Sigmoid colon (tissue), 7 donors: ENCODE results near the gene PDCL2. TPM values are rescaled to one million over a fixed set of nuclear protein-coding genes. Genes with fewer than 3 reads are reported as not detected.

ENCODE experiments used
- DNase-seq: peaks from one replicate; pipeline ENCODE4 v3.0.0-alpha.2; 2019
- H3K27ac ChIP-seq, 4 donors: fragments of 200-600 bp; sonication (generic); one replicate each; pipeline ENCODE4 v1.5.1; 2016 to 2019; ENCODE audit warnings: mild to moderate bottlenecking in 1 of 4
- H3K27me3 ChIP-seq, 3 donors: fragments of 200-600 bp; sonication (generic); one replicate each; pipeline ENCODE4 v1.5.1; 2019; ENCODE audit warnings: mild to moderate bottlenecking in 1 of 3
- H3K36me3 ChIP-seq, 4 donors: fragments of 200-600 bp; sonication (generic); one replicate each; pipeline ENCODE4 v1.5.1; 2016 to 2019
- H3K4me1 ChIP-seq, 4 donors: fragments of 200-600 bp; sonication (generic); one replicate each; pipeline ENCODE4 v1.5.1; 2017 to 2019
- H3K4me3 ChIP-seq, 4 donors: fragments of 200-600 bp; sonication (generic); one replicate each; pipeline ENCODE4 v1.5.1; 2017 to 2019; ENCODE audit warnings: mild to moderate bottlenecking in 2 of 4, moderate library complexity in 1 of 4
- H3K9me3 ChIP-seq, 4 donors: fragments of 200-600 bp in 3 of 4; sonication (generic) in 3 of 4; one replicate each; pipeline versions ENCODE4 v1.5.1 to v1.6.1; 2013 to 2019
- EP300 ChIP-seq, 4 donors: sonication (generic); formaldehyde crosslinking; IDR thresholded peaks; one replicate each; pipeline ENCODE4 v1.6.1; 2017; ENCODE audit warnings: antibody characterized with exemption in 4 of 4
- POLR2A ChIP-seq, 2 donors: fragments of 450-650 bp; IDR thresholded peaks; one replicate each; pipeline ENCODE4 v1.6.1; 2016; ENCODE audit warnings: antibody characterized with exemption in 2 of 2, mild to moderate bottlenecking in 2 of 2, moderate library complexity in 2 of 2
- POLR2AphosphoS5 ChIP-seq, 4 donors: sonication (generic); formaldehyde crosslinking; IDR thresholded peaks; one replicate each; pipeline ENCODE4 v1.6.1; 2017; ENCODE audit warnings: antibody characterized with exemption in 4 of 4
- WGBS, 2 donors: extraction: QIAGEN DNeasy Blood & Tissue Kit; methylation state at CpG; one replicate each; pipeline ENCODE4 v1.1.7; 2013; 5-methylcytosine and 5-hydroxymethylcytosine counted together
- intact Hi-C: fragments of 100-400 bp; cut with DNase I; formaldehyde crosslinking; loops from one replicate; pipeline ENCODE4 v1.15.1; 2023
- polyA plus RNA-seq, 3 donors: library from polyadenylated mRNA; stranded (reverse); fragments of 200-250 nt; gene quantifications; one replicate each; pipeline ENCODE4 v1.2.3, GENCODE V29; 2013
- total RNA-seq, 4 donors: library from RNA; depleted of rRNA; stranded (reverse); fragments of >200 nt; gene quantifications; one replicate each; pipeline ENCODE4 v1.1.0, GENCODE V29; 2016
- TF ChIP-seq, protein P1 (sequence below), 4 experiments: fragments of 450-650 bp in 3 of 4; fragments of 200-600 bp in 1 of 4; IDR thresholded peaks; one replicate each; pipeline ENCODE4 v1.5.1; 2016 to 2019; ENCODE audit warnings: antibody characterized with exemption in 4 of 4, mild to moderate bottlenecking in 3 of 4, moderate library complexity in 2 of 4
- donor health status: healthy with polysubstance abuse.
- donor health status: Bipolar disorder and iron deficiency.
- donor health status: healthy.

The PDCL2 gene
- total and polyA plus RNA-seq, 7 donors = not detected

- Histone ChIP-seq H3K4me3 (no peak overlapping the region), H3K27ac (no peak overlapping the region), H3K36me3 (peaks cover 0 to under 1% (median 0%) of the 10 kb centered on the region in 4 donors), H3K4me1 (no peaks in the 10 kb centered on the region), H3K9me3 (no peaks in the 10 kb centered on the region), H3K27me3 (no peaks in the 10 kb centered on the region)
- 96 to 100% methylated on average over 1 of the region's 1 CpG for whole genome bisulfite sequencing, 2 donors
- intact Hi-C loops = no loop called here
- no peak for TF ChIP-seq POLR2AphosphoS5 (IDR thresholded peaks at IDR 0.05)
- TF ChIP-seq, protein P1, sequence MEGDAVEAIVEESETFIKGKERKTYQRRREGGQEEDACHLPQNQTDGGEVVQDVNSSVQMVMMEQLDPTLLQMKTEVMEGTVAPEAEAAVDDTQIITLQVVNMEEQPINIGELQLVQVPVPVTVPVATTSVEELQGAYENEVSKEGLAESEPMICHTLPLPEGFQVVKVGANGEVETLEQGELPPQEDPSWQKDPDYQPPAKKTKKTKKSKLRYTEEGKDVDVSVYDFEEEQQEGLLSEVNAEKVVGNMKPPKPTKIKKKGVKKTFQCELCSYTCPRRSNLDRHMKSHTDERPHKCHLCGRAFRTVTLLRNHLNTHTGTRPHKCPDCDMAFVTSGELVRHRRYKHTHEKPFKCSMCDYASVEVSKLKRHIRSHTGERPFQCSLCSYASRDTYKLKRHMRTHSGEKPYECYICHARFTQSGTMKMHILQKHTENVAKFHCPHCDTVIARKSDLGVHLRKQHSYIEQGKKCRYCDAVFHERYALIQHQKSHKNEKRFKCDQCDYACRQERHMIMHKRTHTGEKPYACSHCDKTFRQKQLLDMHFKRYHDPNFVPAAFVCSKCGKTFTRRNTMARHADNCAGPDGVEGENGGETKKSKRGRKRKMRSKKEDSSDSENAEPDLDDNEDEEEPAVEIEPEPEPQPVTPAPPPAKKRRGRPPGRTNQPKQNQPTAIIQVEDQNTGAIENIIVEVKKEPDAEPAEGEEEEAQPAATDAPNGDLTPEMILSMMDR (IDR thresholded peaks at IDR 0.05) = no peak
- TF ChIP-seq EP300 (IDR thresholded peaks at IDR 0.05) = no peak
- TF ChIP-seq POLR2A (IDR thresholded peaks at IDR 0.05) = no peak
- DNase-seq = no peak
Measured at GRCh38 chr4:55512077-55512476, 80.0 kb downstream of the PDCL2 start.

- DNase-seq = no peak
- H3K36me3 ChIP-seq = peaks cover 0 to 4% (median 0%) of the 10 kb centered on the region in 4 donors
- TF ChIP-seq, protein P1 (IDR thresholded peaks at IDR 0.05) = no peak
- TF ChIP-seq EP300 (IDR thresholded peaks at IDR 0.05) (no peak), POLR2AphosphoS5 (IDR thresholded peaks at IDR 0.05) (no peak), POLR2A (IDR thresholded peaks at IDR 0.05) (no peak)
- H3K27me3 ChIP-seq = no peaks in the 10 kb centered on the region
- H3K4me1 ChIP-seq = no peaks in the 10 kb centered on the region
- H3K4me3 ChIP-seq = no peak overlapping the region
- intact Hi-C loops = no loop called here
- no peak overlapping the region for H3K27ac ChIP-seq
- no peaks in the 10 kb centered on the region for H3K9me3 ChIP-seq
Measured at GRCh38 chr4:55510685-55511084, 81.4 kb downstream of the PDCL2 start.

GRCh38 chr4:55509266-55509665, 82.8 kb downstream of the PDCL2 start:
- WGBS, 2 donors = 67 to 93% methylated on average over 3 of the region's 3 CpGs
- intact Hi-C loops = no loop called here
- Histone ChIP-seq H3K4me3 (no peak overlapping the region), H3K27me3 (no peaks in the 10 kb centered on the region), H3K36me3 (peaks cover 0 to 4% (median 0%) of the 10 kb centered on the region in 4 donors), H3K4me1 (no peaks in the 10 kb centered on the region), H3K27ac (no peak overlapping the region), H3K9me3 (no peaks in the 10 kb centered on the region)
- TF ChIP-seq EP300 (IDR thresholded peaks at IDR 0.05) (no peak), POLR2AphosphoS5 (IDR thresholded peaks at IDR 0.05) (no peak)
- no peak for DNase-seq

DNA sequence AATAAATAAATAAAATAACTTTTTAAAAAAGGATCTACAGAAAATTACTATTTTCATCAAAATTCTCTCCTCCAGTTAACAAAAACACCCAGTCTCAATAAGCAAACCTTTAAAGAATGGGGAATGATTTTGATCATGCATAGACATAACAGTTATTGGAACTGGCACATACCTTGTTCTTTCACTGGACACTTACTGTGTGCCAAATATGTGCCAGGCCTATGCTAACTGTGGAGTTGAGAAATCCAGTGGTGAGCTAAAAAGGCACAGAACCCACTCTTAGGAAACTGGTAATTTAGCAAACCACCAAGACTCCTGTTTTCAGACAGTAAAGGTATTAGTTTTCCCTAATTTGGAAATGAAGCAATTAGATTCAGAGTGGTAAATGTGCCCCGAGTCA, 84.4 kb downstream of the PDCL2 start:
- intact Hi-C loops = no loop called here
- 92 to 95% methylated on average over 1 of the region's 1 CpG for WGBS, 2 donors

More for the DNA sequence above, 84.4 kb downstream of the PDCL2 start:
- TF ChIP-seq, protein P1 (IDR thresholded peaks at IDR 0.05) = no peak
- no peak for TF ChIP-seq POLR2AphosphoS5 (IDR thresholded peaks at IDR 0.05)
- no peak for TF ChIP-seq EP300 (IDR thresholded peaks at IDR 0.05)
- no peak for TF ChIP-seq POLR2A (IDR thresholded peaks at IDR 0.05)
- Histone ChIP-seq H3K27ac (no peak overlapping the region), H3K36me3 (peaks cover 0 to 4% (median 0%) of the 10 kb centered on the region in 4 donors), H3K4me1 (peaks cover 0 to 6% (median 0%) of the 10 kb centered on the region in 4 donors), H3K4me3 (no peak overlapping the region), H3K9me3 (no peaks in the 10 kb centered on the region), H3K27me3 (no peaks in the 10 kb centered on the region)
- no peak for DNase-seq

Other genes starting within 250 kb of the PDCL2 start
- 1 to 10 TPM; 2.2 to 5.4 (median 3.3) TPM for gene SRD5A3, start 246.0 kb downstream of the PDCL2 start, total RNA-seq
- gene SRD5A3, start 246.0 kb downstream of the PDCL2 start, polyA plus RNA-seq = 1 to 10 TPM; 4.4 to 9.3 (median 4.8) TPM
- 100 to 1,000 TPM; 144 to 219 (median 165) TPM for gene TMEM165, start 196.3 kb downstream of the PDCL2 start, total RNA-seq
- gene TMEM165, start 196.3 kb downstream of the PDCL2 start, polyA plus RNA-seq = 10 to 100 TPM; 12.9 to 46.5 (median 18.6) TPM
- 10 to 100 TPM; 22.5 to 27.5 (median 24.0) TPM for gene CLOCK, start 45.3 kb downstream of the PDCL2 start, total RNA-seq
- 1 to 10 TPM; 2.4 to 7.9 (median 7.3) TPM for gene CLOCK, start 45.3 kb downstream of the PDCL2 start, polyA plus RNA-seq
- gene NMU, start 44.1 kb upstream of the PDCL2 start, total RNA-seq = 1 to 10 TPM in 1 of 4 donors, not detected in 3; 2.5 TPM
- 1 to 10 TPM in 1 of 3 donors, not detected in 2; 1.7 TPM for gene NMU, start 44.1 kb upstream of the PDCL2 start, polyA plus RNA-seq
- gene EXOC1L, start 227.5 kb upstream of the PDCL2 start, total RNA-seq = not detected
- gene EXOC1L, start 227.5 kb upstream of the PDCL2 start, polyA plus RNA-seq = not detected